ENCODE data around the gene SLC2A5.

Gene SLC2A5

GRCh38 chr1:9093091-9093490 lies 23.7 kb upstream of the SLC2A5 start:
- no peak for DNase-seq (ENCODE audit: extremely low read depth in 1 of 2, low read depth in 1 of 2)

- DNase-seq (ENCODE audit: extremely low read depth in 1 of 2, low read depth in 1 of 2) = no peak
These were observed 19.4 kb upstream of the SLC2A5 start for GRCh38 chr1:9088807-9089206.

GRCh38 chr1:9087411-9088125 lies 18.1 kb upstream of the SLC2A5 start:
- DNase-seq (ENCODE audit: extremely low read depth in 1 of 2, low read depth in 1 of 2) = no peak

GRCh38 chr1:9086796-9087195 lies 17.4 kb upstream of the SLC2A5 start:
- no peak for DNase-seq (ENCODE audit: extremely low read depth in 1 of 2, low read depth in 1 of 2)

GRCh38 chr1:9086045-9086444 lies 16.6 kb upstream of the SLC2A5 start:
- no peak for DNase-seq (ENCODE audit: extremely low read depth in 1 of 2, low read depth in 1 of 2)

GRCh38 chr1:9085306-9085940 lies 16.0 kb upstream of the SLC2A5 start:
- DNase-seq (ENCODE audit: extremely low read depth in 1 of 2, low read depth in 1 of 2) = no peak

GRCh38 chr1:9084906-9085305 lies 15.5 kb upstream of the SLC2A5 start:
- no peak for DNase-seq (ENCODE audit: extremely low read depth in 1 of 2, low read depth in 1 of 2)

- no peak for DNase-seq (ENCODE audit: extremely low read depth in 1 of 2, low read depth in 1 of 2)
These were observed 12.0 kb upstream of the SLC2A5 start for GRCh38 chr1:9081473-9081872.

GRCh38 chr1:9080705-9081291 lies 11.4 kb upstream of the SLC2A5 start:
- no peak for DNase-seq (ENCODE audit: extremely low read depth in 1 of 2, low read depth in 1 of 2)

GRCh38 chr1:9079988-9080704 lies 10.7 kb upstream of the SLC2A5 start:
- DNase-seq (ENCODE audit: extremely low read depth in 1 of 2, low read depth in 1 of 2) = no peak

- DNase-seq (ENCODE audit: extremely low read depth in 1 of 2, low read depth in 1 of 2) = no peak
These were observed 9.5 kb upstream of the SLC2A5 start for GRCh38 chr1:9078752-9079500.

- no peak for DNase-seq (ENCODE audit: extremely low read depth in 1 of 2, low read depth in 1 of 2)
These were observed 8.7 kb upstream of the SLC2A5 start for GRCh38 chr1:9078015-9078751.

GRCh38 chr1:9075022-9075421 lies 5.6 kb upstream of the SLC2A5 start:
- no peak for DNase-seq (ENCODE audit: extremely low read depth in 1 of 2, low read depth in 1 of 2)

- no peak for DNase-seq (ENCODE audit: extremely low read depth in 1 of 2, low read depth in 1 of 2)
These were observed 3.7 kb upstream of the SLC2A5 start for GRCh38 chr1:9073143-9073542.

GRCh38 chr1:9071554-9072235 lies 2.3 kb upstream of the SLC2A5 start:
- DNase-seq (ENCODE audit: extremely low read depth in 1 of 2, low read depth in 1 of 2) = no peak

GRCh38 chr1:9070486-9070885 lies 1.1 kb upstream of the SLC2A5 start:
- no peak for DNase-seq (ENCODE audit: extremely low read depth in 1 of 2, low read depth in 1 of 2)

GRCh38 chr1:9068981-9069325 lies 482 bp downstream of the SLC2A5 start:
- no peak for DNase-seq (ENCODE audit: extremely low read depth in 1 of 2, low read depth in 1 of 2)

- DNase-seq (ENCODE audit: extremely low read depth in 1 of 2, low read depth in 1 of 2) = no peak
These were observed 2.3 kb downstream of the SLC2A5 start for GRCh38 chr1:9066945-9067807.

GRCh38 chr1:9065213-9065751 lies 4.2 kb downstream of the SLC2A5 start:
- no peak for DNase-seq (ENCODE audit: extremely low read depth in 1 of 2, low read depth in 1 of 2)
